Calu3 (cell line): ENCODE measurements around the gene GOLT1A. TPM values are rescaled to one million over a fixed set of nuclear protein-coding genes. Genes with fewer than 3 reads are reported as not detected.

ENCODE experiments used
- BruUV-seq: library from RNA; stranded (reverse); fragments of 400-500 nt; replicated peaks from 2 replicates; lab custom pipeline; 2021; lab: Mats Ljungman, UMichigan
- CTCF ChIA-PET: fragments of 300-600 bp; sonication (Branson Sonifier 250); formaldehyde crosslinking; loops from one replicate; lab custom pipeline; 2022; ENCODE audit warnings: antibody characterized with exemption; lab: Charles Lee
- DNase-seq: peaks from one replicate; pipeline ENCODE4 v3.0.0; 2022
- H3K27ac Mint-ChIP-seq: one replicate; pipeline ENCODE4 v1.8.0; 2022; ENCODE audit warnings: mixed read lengths; ENCODE audit not compliant: unreplicated experiment
- H3K27me3 Mint-ChIP-seq: one replicate; pipeline ENCODE4 v1.8.0; 2022; ENCODE audit warnings: mixed read lengths; ENCODE audit not compliant: unreplicated experiment
- H3K36me3 Mint-ChIP-seq: one replicate; pipeline ENCODE4 v1.8.0; 2022; ENCODE audit warnings: mild to moderate bottlenecking, moderate library complexity, mixed read lengths; ENCODE audit not compliant: insufficient read depth, unreplicated experiment
- H3K4me1 Mint-ChIP-seq: one replicate; pipeline ENCODE4 v1.8.0; 2022; ENCODE audit warnings: mild to moderate bottlenecking, low read depth, mixed read lengths; ENCODE audit not compliant: unreplicated experiment
- H3K4me3 Mint-ChIP-seq: one replicate; pipeline ENCODE4 v1.8.0; 2022; ENCODE audit warnings: mild to moderate bottlenecking, low read depth, moderate library complexity, mixed read lengths; ENCODE audit not compliant: unreplicated experiment
- H3K9me3 Mint-ChIP-seq: one replicate; pipeline ENCODE4 v1.8.0; 2022; ENCODE audit warnings: low read depth, mixed read lengths; ENCODE audit not compliant: unreplicated experiment
- intact Hi-C: fragments of 100-400 bp; cut with micrococcal nuclease; formaldehyde crosslinking; loops from one replicate; pipeline ENCODE4 v1.10.0; 2022; ENCODE audit not compliant: unreplicated experiment
- total RNA-seq: library from RNA; stranded (reverse); gene quantifications from 2 replicates; pipeline ENCODE4 v1.2.3, GENCODE V29; 2022
- TF ChIP-seq, protein P1 (sequence below): fragments of 200-600 bp; IDR thresholded peaks from one replicate; pipeline ENCODE4 v1.8.0; 2022; ENCODE audit warnings: antibody characterized with exemption; ENCODE audit not compliant: unreplicated experiment

The GOLT1A gene
- total RNA-seq, 1 experiment from 2014 or later = 3.5 TPM

DNA sequence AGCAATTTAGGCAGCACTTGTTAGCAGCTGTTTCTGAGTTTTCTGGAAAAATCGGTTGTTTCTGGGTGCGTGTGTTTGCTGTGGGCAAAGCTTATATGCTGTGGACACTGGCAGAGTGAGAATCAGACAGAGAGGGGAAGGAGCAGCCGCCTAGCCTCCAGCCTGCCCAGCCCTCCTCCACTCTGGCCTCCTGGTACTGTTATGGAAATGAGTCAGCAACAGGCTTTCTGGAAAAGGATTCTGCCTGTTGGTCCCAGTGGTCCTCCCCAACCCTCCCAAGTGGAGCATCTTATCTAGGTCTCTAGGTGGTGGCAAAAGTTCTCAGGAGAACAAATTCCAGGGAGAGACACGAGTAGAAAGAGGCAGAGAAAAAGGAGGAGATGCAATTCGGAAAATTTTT is 42.2 kb upstream of the GOLT1A start:
- H3K9me3 Mint-ChIP-seq = no peaks in the 10 kb centered on the region
- no peaks in the 10 kb centered on the region for H3K27me3 Mint-ChIP-seq
- BruUV-seq = no TSS peak
- H3K27ac Mint-ChIP-seq = no peak overlapping the region
- no peaks in the 10 kb centered on the region for H3K4me1 Mint-ChIP-seq
- H3K4me3 Mint-ChIP-seq = no peak overlapping the region
- CTCF ChIA-PET = no interaction called here
- no peak for DNase-seq
- TF ChIP-seq, protein P1, sequence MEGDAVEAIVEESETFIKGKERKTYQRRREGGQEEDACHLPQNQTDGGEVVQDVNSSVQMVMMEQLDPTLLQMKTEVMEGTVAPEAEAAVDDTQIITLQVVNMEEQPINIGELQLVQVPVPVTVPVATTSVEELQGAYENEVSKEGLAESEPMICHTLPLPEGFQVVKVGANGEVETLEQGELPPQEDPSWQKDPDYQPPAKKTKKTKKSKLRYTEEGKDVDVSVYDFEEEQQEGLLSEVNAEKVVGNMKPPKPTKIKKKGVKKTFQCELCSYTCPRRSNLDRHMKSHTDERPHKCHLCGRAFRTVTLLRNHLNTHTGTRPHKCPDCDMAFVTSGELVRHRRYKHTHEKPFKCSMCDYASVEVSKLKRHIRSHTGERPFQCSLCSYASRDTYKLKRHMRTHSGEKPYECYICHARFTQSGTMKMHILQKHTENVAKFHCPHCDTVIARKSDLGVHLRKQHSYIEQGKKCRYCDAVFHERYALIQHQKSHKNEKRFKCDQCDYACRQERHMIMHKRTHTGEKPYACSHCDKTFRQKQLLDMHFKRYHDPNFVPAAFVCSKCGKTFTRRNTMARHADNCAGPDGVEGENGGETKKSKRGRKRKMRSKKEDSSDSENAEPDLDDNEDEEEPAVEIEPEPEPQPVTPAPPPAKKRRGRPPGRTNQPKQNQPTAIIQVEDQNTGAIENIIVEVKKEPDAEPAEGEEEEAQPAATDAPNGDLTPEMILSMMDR = no peak
- intact Hi-C loops = no loop called here
- H3K36me3 Mint-ChIP-seq = peaks cover 40% of the 10 kb centered on the region

DNA sequence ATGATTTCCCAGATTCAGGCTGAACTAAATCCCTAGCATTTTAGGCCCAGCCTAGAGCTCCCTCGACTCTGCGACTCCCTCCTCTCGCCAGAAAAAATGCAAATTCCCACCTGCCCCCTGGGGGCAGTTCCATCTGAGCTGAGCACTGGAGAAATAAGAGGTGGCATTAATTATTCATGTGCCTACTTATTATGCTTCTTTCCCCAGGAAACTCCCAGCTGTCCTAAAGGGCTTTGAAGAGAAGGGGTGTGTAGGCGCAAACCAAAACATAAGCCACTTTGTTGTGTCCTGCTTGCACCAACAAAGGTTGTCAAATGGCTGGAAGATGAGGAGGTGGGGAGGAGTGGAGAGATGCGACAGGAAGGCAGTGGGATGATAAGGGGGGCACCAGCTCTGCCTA is 41.4 kb upstream of the GOLT1A start:
- Mint-ChIP-seq H3K9me3 (no peaks in the 10 kb centered on the region), H3K36me3 (peaks cover 47% of the 10 kb centered on the region), H3K4me1 (no peaks in the 10 kb centered on the region), H3K4me3 (no peak overlapping the region), H3K27me3 (no peaks in the 10 kb centered on the region), H3K27ac (no peak overlapping the region)
- TF ChIP-seq, protein P1 = no peak
- no TSS peak for BruUV-seq
- CTCF ChIA-PET = interaction anchor here (0.6 to 1.7 kb wide), 2 partner anchors 27 to 428 kb away, joined by 3 read pairs; no protein-coding TSS in a partner anchor
- no peak for DNase-seq
- intact Hi-C loops = no loop called here

DNA sequence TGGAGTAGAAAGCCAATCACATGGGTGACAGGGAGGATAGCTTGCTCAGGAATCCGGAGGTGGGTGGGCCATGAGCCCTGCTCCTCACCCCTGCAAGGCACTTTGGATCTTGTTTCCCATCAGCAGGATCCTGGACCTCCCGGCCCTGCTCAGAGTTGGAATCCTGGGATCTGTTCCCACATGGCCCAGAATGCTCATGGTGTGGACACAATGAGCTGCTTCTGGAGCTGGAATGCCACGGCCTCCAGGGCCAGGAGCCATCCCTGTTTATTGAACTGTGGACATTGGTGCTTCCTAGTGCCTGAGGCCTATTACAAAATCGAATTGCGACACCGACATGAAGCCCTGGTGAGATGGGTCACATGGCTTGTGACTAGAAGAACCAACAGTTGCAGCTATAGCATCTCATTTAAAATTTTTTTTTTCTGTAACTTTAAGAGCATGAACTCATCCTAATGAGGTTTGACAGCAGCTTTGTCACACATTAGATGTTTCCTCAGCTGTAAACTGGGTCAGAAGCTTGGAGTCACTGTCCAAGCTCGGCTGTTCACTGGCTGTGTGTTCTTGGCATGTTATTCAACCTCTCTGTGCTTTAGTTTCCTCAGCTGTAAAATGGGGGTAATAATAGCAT is 40.4 kb upstream of the GOLT1A start:
- no peak for DNase-seq
- TF ChIP-seq, protein P1 = no peak
- intact Hi-C loops = no loop called here
- no TSS peak for BruUV-seq
- CTCF ChIA-PET = interaction anchor here (1.5 to 1.7 kb wide), 2 partner anchors 28 to 144 kb away, joined by 3 read pairs; no protein-coding TSS in a partner anchor
- no peaks in the 10 kb centered on the region for H3K27me3 Mint-ChIP-seq
- H3K9me3 Mint-ChIP-seq = no peaks in the 10 kb centered on the region
- no peak overlapping the region for H3K4me3 Mint-ChIP-seq
- no peak overlapping the region for H3K27ac Mint-ChIP-seq
- no peaks in the 10 kb centered on the region for H3K4me1 Mint-ChIP-seq
- peaks cover 43% of the 10 kb centered on the region for H3K36me3 Mint-ChIP-seq

DNA sequence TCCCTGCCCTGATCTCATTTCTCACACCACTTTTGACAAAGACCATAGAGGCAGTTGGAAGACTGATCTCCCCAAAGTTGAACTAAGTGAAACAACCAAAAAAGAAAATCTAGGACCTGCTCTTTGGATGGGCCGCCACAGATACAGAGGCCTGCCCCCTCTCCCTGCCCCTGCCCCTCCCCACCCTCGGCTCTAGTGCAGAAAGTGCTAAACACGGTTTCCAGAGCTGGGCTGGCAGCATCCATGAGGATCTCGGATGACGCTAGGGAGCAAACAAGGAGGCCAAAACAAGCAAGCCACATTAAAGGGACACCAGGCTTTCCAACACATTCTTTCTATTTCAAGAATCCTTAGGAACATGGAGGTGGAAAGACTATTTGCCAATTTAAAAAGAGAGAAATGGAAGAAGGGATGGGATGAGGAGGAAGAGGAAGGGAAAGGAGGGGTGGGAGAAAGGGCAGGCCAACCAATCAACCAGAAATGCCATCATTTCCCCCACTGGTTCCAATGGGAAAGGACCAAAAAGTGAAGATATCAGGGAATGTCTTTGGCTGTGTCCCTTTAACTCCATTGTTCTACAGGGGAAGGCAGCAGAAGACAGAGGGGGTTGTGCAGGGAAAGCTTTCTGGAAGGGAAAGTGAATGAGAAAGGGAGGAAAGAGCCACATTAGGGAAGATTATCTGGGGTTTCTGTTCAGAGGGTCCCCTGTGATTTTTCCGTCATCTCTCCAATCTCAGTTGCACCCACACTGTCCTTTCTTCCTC is 38.3 kb upstream of the GOLT1A start:
- TF ChIP-seq, protein P1 = no peak
- Mint-ChIP-seq H3K4me1 (no peaks in the 10 kb centered on the region), H3K36me3 (peaks cover 43% of the 10 kb centered on the region), H3K27ac (no peak overlapping the region), H3K27me3 (no peaks in the 10 kb centered on the region), H3K4me3 (no peak overlapping the region), H3K9me3 (no peaks in the 10 kb centered on the region)
- no peak for DNase-seq
- no TSS peak for BruUV-seq
- intact Hi-C loops = no loop called here
- CTCF ChIA-PET = no interaction called here
